IPS-15b (cell line): ENCODE data around the gene DDIT4L.
"Not testable (repeated sequence)": the region's sequence is repeated elsewhere in the genome, so short reads cannot be mapped to it uniquely, and the experiment has no call there.

Source experiments
- H3K27me3 ChIP-seq: one replicate; pipeline ENCODE4 v1.6.1; 2013; ENCODE audit warnings: low read length; ENCODE audit not compliant: control insufficient read depth, insufficient read depth
- H3K36me3 ChIP-seq: one replicate; pipeline ENCODE4 v1.6.1; 2013; ENCODE audit warnings: low read length; ENCODE audit not compliant: control insufficient read depth, insufficient read depth
- H3K4me1 ChIP-seq: one replicate; pipeline ENCODE4 v1.6.1; 2013; ENCODE audit warnings: mild to moderate bottlenecking, low read length; ENCODE audit not compliant: control insufficient read depth, insufficient read depth
- H3K4me3 ChIP-seq: one replicate; pipeline ENCODE4 v1.5.1; 2013; ENCODE audit warnings: low read depth, low read length
- H3K9ac ChIP-seq: one replicate; pipeline ENCODE4 v1.6.1; 2013; ENCODE audit warnings: low read depth, mild to moderate bottlenecking, low read length
- H3K9me3 ChIP-seq: one replicate; pipeline ENCODE4 v1.6.1; 2013; ENCODE audit warnings: mild to moderate bottlenecking, low read length; ENCODE audit not compliant: control insufficient read depth, insufficient read depth

Gene DDIT4L, protein sequence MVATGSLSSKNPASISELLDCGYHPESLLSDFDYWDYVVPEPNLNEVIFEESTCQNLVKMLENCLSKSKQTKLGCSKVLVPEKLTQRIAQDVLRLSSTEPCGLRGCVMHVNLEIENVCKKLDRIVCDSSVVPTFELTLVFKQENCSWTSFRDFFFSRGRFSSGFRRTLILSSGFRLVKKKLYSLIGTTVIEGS

DNA sequence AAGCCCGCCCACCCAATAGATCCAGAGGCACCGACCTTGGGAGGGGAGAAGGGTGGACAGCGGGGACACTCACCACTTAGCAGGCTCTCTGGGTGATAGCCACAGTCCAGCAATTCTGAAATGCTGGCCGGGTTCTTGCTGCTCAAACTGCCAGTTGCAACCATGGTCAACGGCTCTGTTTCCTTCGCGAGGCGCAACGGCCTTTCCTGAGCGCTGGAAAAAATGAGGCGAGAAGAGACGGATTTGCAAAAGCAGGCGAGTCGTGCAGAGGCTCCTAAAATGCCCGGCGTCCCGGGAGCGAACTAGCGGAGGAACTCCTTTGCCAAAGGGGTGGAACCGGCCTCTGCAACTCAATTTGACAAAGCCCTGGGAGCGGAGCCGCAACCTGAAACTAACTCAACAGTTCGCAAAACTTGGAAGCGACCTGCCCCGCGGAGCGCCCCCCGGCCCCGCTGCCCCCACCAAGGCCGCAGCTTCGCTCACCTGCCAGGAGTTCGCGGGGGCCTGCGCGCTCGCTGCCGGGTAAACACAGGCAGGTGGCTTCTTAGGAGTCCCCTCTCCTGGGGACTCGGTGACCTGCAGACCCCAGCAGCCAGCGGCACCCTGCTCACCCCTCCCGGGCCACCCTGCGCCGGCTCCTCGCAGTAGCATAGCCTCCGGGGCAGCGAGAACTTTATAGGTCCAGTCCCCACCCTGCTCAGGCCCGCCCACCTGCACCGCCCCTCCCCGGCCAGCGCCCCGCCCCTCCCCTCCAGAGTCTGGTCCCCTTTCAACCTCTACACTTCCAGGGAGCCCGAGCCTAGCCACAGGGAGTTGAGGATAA, at the start of gene DDIT4L:
DDIT4L (minus strand) TSS at position 649 of the 823 bp plus-strand sequence; CDS start at position 164, 485 bp downstream.
- Histone ChIP-seq H3K9ac (no peak within 1 kb of the TSS), H3K4me3 (peak within 1 kb of the TSS; percentile 87), H3K9me3 (no peaks in the 10 kb centered on the region), H3K27me3 (peaks cover 41% of the 10 kb centered on the region), H3K4me1 (peaks cover 11% of the 10 kb centered on the region), H3K36me3 (no peaks in the 10 kb centered on the region)

DNA sequence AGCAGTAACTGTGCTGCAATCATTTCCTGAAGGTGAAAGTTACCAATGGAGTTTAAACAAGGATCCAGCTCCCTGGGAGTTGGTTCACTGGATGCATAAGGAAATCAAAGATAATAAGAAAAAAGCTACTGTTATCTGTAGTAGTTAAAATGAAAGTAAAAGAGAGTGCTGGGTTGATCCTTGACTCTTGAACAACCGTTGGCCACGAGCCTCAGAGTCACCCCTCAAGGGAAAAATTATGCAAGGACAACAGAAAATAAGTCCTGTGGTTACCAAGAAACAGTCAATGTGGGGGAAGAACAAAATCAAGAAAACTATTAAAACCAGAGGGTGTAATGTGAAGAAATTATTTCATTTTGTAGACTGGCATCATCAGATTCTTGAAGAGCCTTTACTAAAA, 49.7 kb upstream of the DDIT4L start:
- Histone ChIP-seq H3K36me3 (no peaks in the 10 kb centered on the region), H3K4me3 (no peak overlapping the region), H3K9ac (no peak overlapping the region), H3K9me3 (no peaks in the 10 kb centered on the region), H3K4me1 (no peaks in the 10 kb centered on the region), H3K27me3 (no peaks in the 10 kb centered on the region)

DNA sequence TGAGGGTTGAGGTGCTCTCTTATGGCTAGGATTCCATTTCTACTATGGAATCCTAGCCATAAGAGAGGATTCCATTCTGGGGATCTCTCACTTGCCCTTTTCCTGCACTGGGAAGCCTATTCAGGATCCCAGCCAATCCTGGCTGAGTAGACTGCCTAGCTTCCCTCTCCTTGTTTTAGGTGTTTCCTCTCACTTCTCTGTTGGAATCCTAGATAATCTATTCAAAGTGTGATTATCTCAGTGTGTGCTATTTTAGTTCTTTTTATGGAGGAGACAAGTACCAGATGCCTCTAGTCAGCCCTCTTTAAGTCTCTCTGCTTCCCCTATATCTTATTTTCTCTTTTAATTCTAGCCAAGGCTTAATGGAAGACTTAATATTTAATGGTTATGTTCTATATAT, 34.5 kb upstream of the DDIT4L start:
- Histone ChIP-seq H3K9me3 (peaks cover 3% of the 10 kb centered on the region), H3K27me3 (no peaks in the 10 kb centered on the region), H3K4me1 (no peaks in the 10 kb centered on the region), H3K9ac (no peak overlapping the region), H3K36me3 (no peaks in the 10 kb centered on the region), H3K4me3 (no peak overlapping the region)

DNA sequence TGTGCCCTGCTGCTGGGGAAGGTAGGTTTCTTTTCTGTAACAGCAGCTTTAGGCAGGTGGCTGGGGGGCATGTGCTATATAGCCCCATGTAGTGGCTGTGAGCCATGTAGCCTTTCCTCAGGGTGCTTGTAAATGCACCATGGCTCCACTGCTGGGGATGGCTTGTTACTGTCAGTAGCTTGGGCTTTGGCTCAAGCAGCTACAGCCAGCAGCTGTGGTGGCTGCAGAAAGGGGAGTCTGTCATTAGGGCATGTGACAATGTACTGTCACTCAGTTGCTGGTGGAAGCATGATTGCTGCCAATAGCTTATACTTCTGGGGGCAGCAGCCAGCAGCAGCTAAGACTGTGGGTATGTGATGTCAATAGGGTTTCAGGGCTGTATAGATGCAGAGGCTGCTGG, 33.9 kb upstream of the DDIT4L start:
- Histone ChIP-seq H3K27me3 (no peaks in the 10 kb centered on the region), H3K4me1 (no peaks in the 10 kb centered on the region), H3K4me3 (no peak overlapping the region), H3K9me3 (peaks cover 2% of the 10 kb centered on the region), H3K36me3 (no peaks in the 10 kb centered on the region), H3K9ac (no peak overlapping the region)

DNA sequence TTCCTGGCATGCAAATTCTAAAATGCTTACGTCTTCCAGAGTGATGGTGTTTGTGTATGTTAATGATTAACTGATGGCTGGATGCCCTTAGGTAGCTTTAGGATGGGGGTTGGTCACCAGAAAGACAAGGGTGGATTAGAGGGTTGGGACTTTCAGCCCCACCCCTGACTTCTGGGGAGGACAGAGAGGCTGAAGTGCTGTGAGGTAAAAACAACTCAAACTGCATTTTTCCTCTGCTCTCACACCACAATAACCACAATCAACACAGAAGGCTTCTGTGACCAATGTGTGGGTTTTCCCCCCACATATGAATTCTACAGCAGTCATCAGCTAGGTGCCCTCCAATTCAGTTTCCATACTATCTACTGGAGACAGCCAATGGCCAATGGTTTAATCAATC, 18.7 kb upstream of the DDIT4L start:
- Histone ChIP-seq H3K27me3 (no peaks in the 10 kb centered on the region), H3K36me3 (no peaks in the 10 kb centered on the region), H3K4me3 (no peak overlapping the region), H3K9ac (no peak overlapping the region), H3K9me3 (no peaks in the 10 kb centered on the region), H3K4me1 (no peaks in the 10 kb centered on the region)

DNA sequence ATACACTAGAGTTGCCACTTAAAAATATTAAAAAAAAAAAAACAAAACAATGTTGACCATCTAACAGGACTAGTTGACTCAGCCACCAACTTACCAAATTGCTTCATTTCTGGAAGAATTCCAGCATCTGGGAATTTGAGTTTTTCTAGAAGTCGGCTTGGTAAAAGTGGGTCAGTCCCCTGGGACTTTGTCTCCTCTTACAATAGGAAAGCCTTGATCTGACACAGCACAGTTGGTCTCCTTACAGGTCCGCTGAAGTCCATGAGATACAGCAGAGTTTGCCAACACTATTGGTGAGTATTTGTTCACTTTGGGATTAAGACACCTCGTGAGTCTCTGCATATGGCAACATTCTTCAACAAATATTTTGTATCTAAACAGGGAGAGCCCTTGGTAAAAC, 18.2 kb upstream of the DDIT4L start:
- Histone ChIP-seq H3K27me3 (no peaks in the 10 kb centered on the region), H3K36me3 (no peaks in the 10 kb centered on the region), H3K4me1 (no peaks in the 10 kb centered on the region), H3K4me3 (no peak overlapping the region), H3K9me3 (no peaks in the 10 kb centered on the region), H3K9ac (no peak overlapping the region)

DNA sequence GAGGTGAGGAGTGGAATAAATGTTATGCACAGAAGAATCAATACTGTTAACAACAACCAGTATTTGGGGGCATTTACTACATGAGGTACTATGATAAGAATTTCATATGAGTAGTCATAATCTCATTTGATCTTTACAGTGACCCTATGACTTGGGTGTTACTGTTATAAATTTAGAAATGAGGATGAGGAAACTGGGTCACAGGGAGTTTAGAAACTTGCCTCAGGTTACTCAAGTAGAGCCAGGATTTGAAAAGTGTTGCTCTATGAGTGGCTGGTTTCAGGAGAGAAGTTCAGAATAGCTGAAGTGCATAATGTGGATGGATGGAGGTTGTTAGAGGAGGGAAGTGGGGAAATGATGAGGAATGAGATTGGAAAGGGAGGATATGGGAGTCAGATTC, 16.6 kb upstream of the DDIT4L start:
- Histone ChIP-seq H3K27me3 (no peaks in the 10 kb centered on the region), H3K9ac (no peak overlapping the region), H3K36me3 (no peaks in the 10 kb centered on the region), H3K4me1 (no peaks in the 10 kb centered on the region), H3K9me3 (no peaks in the 10 kb centered on the region), H3K4me3 (no peak overlapping the region)

DNA sequence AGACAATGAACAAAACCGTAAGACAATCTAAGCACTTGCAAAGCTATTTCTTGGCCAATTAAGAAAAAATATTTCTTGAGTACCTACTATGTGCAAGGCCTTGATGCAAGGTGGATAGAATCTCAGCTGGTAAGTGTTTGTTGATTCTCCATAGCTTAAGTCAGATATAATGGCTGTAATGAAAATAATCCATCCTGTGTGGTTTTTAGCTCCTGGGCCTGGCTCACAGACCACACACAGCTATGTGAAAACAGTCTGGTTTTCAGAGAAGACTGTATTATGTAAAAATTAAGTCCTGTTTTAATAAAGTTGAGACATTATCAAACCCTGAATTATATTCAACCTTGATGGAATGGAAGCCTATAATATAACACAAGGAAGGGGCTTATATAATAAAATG, 7.8 kb upstream of the DDIT4L start:
- Histone ChIP-seq H3K27me3 (no peaks in the 10 kb centered on the region), H3K4me1 (no peaks in the 10 kb centered on the region), H3K36me3 (no peaks in the 10 kb centered on the region), H3K9me3 (no peaks in the 10 kb centered on the region), H3K4me3 (no peak overlapping the region), H3K9ac (no peak overlapping the region)

DNA sequence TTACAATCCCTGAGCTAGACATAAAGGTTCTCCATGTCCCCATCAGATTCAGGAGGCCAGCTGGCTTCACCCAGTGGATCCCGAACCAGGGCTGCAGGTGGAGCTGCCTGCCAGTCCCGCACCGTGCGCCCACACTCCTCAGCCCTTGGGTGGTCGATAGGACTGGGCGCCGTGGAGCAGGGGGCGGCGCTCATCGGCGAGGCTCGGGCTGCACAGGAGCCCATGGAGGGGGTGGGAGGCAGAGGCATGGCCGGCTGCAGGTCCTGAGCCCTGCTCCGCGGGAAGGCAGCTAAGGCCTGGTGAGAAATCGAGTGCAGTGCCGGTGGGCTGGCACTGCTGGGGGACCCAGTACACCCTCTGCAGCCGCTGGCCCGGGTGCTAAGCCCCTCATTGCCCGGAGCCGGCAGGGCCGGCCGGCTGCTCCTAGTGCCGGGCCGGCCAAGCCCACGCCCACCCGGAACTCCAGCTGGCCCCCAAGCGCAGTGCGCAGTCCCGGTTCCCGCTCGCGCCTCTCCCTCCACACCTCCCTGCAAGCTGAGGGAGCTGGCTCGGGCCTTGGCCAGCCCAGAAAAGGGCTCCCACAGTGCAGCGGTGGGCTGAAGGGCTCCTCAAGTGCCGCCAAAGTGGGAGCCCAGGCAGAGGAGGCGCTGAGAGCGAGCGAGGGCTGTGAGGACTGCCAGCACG, 6.3 kb upstream of the DDIT4L start:
- H3K9ac ChIP-seq, H3K9me3 ChIP-seq, H3K4me1 ChIP-seq, H3K36me3 ChIP-seq, H3K4me3 ChIP-seq, H3K27me3 ChIP-seq: not testable (repeated sequence)

DNA sequence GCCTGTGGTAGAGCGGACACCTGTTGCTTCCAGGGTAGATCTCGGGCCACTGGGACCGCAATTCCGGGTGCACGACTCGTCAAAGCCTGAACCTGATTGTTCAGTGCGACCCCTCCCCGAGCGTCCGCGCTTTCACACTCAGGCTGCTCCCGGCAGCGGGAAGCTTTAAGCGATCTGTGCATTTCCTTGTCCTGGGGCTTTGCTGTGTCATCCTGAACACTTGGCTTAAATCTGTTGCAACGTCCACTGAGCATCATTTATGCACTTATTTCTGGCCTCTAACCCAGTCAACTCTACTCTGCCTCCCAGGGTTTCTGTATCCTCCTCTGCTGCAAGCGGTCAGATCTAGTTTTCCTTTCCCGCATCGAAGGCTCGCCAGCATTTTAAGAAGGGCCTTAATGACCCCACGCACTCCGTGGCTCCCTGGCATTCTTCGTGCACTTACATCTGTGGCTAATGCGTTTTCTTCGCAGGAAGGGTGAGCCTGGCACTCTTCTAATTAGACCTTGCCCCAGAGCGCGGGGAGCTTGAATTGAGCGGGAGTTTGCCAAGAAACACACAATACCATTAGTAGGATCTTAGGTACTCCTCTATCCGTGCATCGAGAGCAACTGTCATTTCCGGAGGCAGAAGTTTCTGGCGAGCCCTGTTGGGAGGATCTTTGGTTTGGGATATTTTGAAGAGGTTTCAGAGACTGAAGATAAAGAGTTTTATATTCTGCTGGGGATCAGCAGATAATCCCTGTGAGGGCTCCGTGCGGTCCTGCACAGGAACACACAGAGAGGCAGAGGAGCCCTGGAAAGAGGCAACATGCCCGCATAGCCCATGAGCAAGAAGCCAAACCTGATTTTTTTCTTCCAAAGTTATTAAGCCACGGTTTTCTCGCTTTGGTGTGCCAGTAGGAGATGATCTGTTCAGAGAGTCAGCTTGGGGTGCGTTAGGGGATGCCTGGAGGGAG, 654 bp upstream of the DDIT4L start:
- no peaks in the 10 kb centered on the region for H3K36me3 ChIP-seq
- H3K4me3 ChIP-seq = peak overlapping the region; percentile 87
- H3K9ac ChIP-seq = no peak overlapping the region
- H3K9me3 ChIP-seq = no peaks in the 10 kb centered on the region
- peaks cover 41% of the 10 kb centered on the region for H3K27me3 ChIP-seq
- peaks cover 10% of the 10 kb centered on the region for H3K4me1 ChIP-seq

DNA sequence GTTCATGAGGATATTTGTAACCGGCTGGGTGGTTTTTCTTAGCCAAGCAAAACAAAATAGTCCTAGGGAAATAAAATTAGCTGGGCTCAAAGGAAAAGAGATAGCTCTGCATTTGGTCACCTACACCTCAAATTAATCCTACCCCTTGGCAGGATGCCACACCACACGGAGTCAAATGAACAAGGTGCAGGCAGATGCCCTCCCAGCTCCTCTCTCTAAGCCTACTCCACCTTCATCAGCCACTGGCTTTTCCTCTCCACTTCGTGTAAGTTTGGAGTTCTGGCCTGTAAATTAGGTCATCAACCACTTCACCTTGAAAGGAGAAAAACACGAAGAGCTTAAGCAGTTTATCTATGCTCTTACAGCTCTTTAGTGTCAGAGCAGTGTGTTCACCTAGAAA, 1.4 kb downstream of the DDIT4L start:
- H3K9ac ChIP-seq = no peak overlapping the region
- peaks cover 14% of the 10 kb centered on the region for H3K4me1 ChIP-seq
- H3K9me3 ChIP-seq = no peaks in the 10 kb centered on the region

More for the DNA sequence above, 1.4 kb downstream of the DDIT4L start:
- H3K36me3 ChIP-seq = no peaks in the 10 kb centered on the region
- no peak overlapping the region for H3K4me3 ChIP-seq
- peaks cover 41% of the 10 kb centered on the region for H3K27me3 ChIP-seq
